Anterior cingulate cortex (tissue), 58 donors: ENCODE results near the gene HYAL3.

Source experiments
- DNase-seq, 58 donors: peaks; one replicate each; lab custom pipeline; 2025; lab: John Stamatoyannopoulos, UW

HYAL3 gene

GRCh38 chr3:50298836-50299637 lies at the start of gene HYAL3, which contains the start of gene NAA80:
TSS of gene HYAL3 (minus strand) at chr3:50299405. CDS start at chr3:50295602, 3,803 bp downstream.
TSS of gene NAA80 (minus strand) at chr3:50299405. CDS start at chr3:50297463, 1,942 bp downstream.
- peak; percentile 84 to 100 (median 99) for DNase-seq

- peak in 50 of 58 donors; percentile 6 to 65 (median 35) for DNase-seq
Measured at GRCh38 chr3:50347187-50347813, 48.1 kb upstream of the HYAL3 start.

- peak in 30 of 58 donors; percentile 10 to 65 (median 28) for DNase-seq
Measured at GRCh38 chr3:50345586-50346234, 46.5 kb upstream of the HYAL3 start, which contains the start of gene ZMYND10. TSS of gene ZMYND10 (minus strand) at chr3:50345732. CDS start at chr3:50345579, 153 bp downstream.

- no peak for DNase-seq
Measured at GRCh38 chr3:50345008-50345407, 45.8 kb upstream of the HYAL3 start.

- DNase-seq, result no peak
Measured at GRCh38 chr3:50342813-50343633, 43.8 kb upstream of the HYAL3 start.

GRCh38 chr3:50341996-50342650 lies 42.9 kb upstream of the HYAL3 start:
- no peak for DNase-seq

GRCh38 chr3:50341537-50341936 lies 42.3 kb upstream of the HYAL3 start:
- DNase-seq, result no peak

GRCh38 chr3:50340448-50341329 lies 41.5 kb upstream of the HYAL3 start, which contains the start of gene RASSF1:
TSS of gene RASSF1 (minus strand) at chr3:50340836. CDS start at chr3:50340805, 31 bp downstream.
- peak in 3 of 58 donors; percentile 20 to 40 (median 35) for DNase-seq

GRCh38 chr3:50340147-50340447 lies 40.9 kb upstream of the HYAL3 start:
- no peak for DNase-seq

GRCh38 chr3:50339485-50340146 lies 40.4 kb upstream of the HYAL3 start:
- no peak for DNase-seq

GRCh38 chr3:50338965-50339364 lies 39.8 kb upstream of the HYAL3 start:
- no peak for DNase-seq

GRCh38 chr3:50337175-50337861 lies 38.1 kb upstream of the HYAL3 start:
- DNase-seq, result peak; percentile 85 to 99 (median 97)

GRCh38 chr3:50336452-50337174 lies 37.4 kb upstream of the HYAL3 start:
- DNase-seq, result peak in 3 of 58 donors; percentile 27 to 59 (median 52)

GRCh38 chr3:50334339-50335075 lies 35.3 kb upstream of the HYAL3 start:
- no peak for DNase-seq

- no peak for DNase-seq
Measured at GRCh38 chr3:50333744-50334328, 34.6 kb upstream of the HYAL3 start.
